Psoas muscle (tissue), 8 donors: Measurements from ENCODE around the gene TUBA4B. TPM values are rescaled to one million over a fixed set of nuclear protein-coding genes. Genes with fewer than 3 reads are reported as not detected.
A peak's percentile ranks its signal among the peaks of the same experiment; 100 is the strongest.

Experiments
- ATAC-seq, 4 donors: fragments of 200-7000 bp; cut with Tn5 transposase; one replicate each; pipeline ENCODE4 v1.9.1; 2020; ENCODE audit warnings: moderate library complexity in 3 of 4, mild to moderate bottlenecking in 2 of 4
- DNase-seq, 2 donors: peaks; one replicate each; pipeline ENCODE4 v3.0.0-alpha.2; 2020
- H3K27ac ChIP-seq: fragments of 200-600 bp; one replicate; pipeline ENCODE4 v1.8.0; 2022
- H3K27me3 ChIP-seq, 3 donors: fragments of 200-600 bp in 1 of 3; one replicate each; pipeline versions ENCODE4 v1.6.1 to v1.8.0; 2013 to 2022; ENCODE audit warnings: low read length in 2 of 3, mild to moderate bottlenecking in 2 of 3, moderate library complexity in 1 of 3; ENCODE audit not compliant: insufficient read depth in 3 of 3
- H3K36me3 ChIP-seq, 2 donors: fragments of 200-600 bp in 1 of 2; one replicate each; pipeline versions ENCODE4 v1.6.1 to v1.8.0; 2013 to 2022; ENCODE audit warnings: low read depth in 1 of 2, mild to moderate bottlenecking in 1 of 2, moderate library complexity in 1 of 2; ENCODE audit not compliant: insufficient read depth in 1 of 2
- H3K4me1 ChIP-seq: fragments of 200-600 bp; one replicate; pipeline ENCODE4 v1.8.0; 2022
- H3K4me3 ChIP-seq: fragments of 200-600 bp; one replicate; pipeline ENCODE4 v1.8.0; 2022; ENCODE audit warnings: mild to moderate bottlenecking
- H3K9me3 ChIP-seq: fragments of 200-600 bp; one replicate; pipeline ENCODE4 v1.8.0; 2022
- WGBS, 3 donors: extraction: QIAGEN DNeasy Blood & Tissue Kit; methylation state at CpG; one replicate each; pipeline versions ENCODE4 v1.1.6 to v1.1.7; 2013; 5-methylcytosine and 5-hydroxymethylcytosine counted together
- intact Hi-C, 2 donors: fragments of 100-400 bp; cut with DNase I; formaldehyde crosslinking; loops; one replicate each; pipeline versions ENCODE4 v1.11.0 to v1.14.2; 2022
- polyA plus RNA-seq, 3 donors: library from polyadenylated mRNA; stranded (reverse); fragments of 200-250 nt; gene quantifications; one replicate each; pipeline ENCODE4 v1.2.3, GENCODE V29; 2013
- total RNA-seq, 4 donors: library from RNA; stranded (reverse); fragmentation: NEBNext Ultra II Directional in 2 of 4; extraction: Animal tissue kit (Norgen Biotek cat#: 25700) in 2 of 4; gene quantifications; one replicate each; pipeline versions ENCODE4 v1.2.1 to v1.2.4, GENCODE V29; 2021 to 2023
- TF ChIP-seq, protein P1 (sequence below): fragments of 200-600 bp; IDR thresholded peaks from one replicate; pipeline ENCODE4 v1.8.0; 2022; ENCODE audit warnings: antibody characterized with exemption
- donor health status: healthy with polysubstance abuse.
- donor health status: DM: no; HTN: no; CAD: no; lungs with moderate emphysema.
- donor health status: Bipolar disorder and iron deficiency.
- donor health status: healthy.
- donor health status: DM: yes; HTN: yes; CAD: no.
- donor health status: DM: no; HTN: no; CAD: no.
- donor health status: DM: no; HTN: no; CAD: no.
- donor health status: DM: yes; HTN: yes; CAD: no.

The TUBA4B gene
- total and polyA plus RNA-seq, 7 donors, result 0.06 TPM; not detected in 6

DNA sequence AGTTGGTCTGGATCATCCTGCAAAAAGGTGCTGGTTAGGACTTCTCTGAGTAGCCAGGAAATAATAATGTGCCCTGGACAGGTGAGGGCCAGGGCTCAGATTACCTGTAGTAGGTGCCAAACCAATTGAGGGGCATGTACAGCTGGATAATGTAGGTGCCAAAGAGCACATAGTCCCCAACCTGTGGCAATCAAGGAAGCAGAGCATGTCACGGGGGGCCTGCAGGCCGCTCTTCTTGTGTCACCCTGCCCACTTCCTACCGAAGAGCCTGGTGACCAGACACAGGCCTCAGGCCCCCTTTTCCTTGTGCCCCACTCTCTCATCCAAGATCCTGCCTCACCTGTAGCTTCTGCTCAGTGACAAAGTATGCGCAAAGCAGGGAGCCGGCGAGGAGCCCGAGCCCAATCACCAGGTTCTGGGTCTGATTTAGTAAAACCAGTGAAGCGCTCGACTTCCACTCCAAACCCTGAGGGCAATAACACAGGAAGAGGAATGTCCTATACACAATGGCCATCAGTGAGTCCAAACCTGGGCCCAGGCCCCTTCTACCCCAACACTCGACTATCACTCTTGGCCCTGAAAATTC is 39.5 kb upstream of the TUBA4B start:
- H3K36me3 ChIP-seq, result peaks cover 3 to 83% of the 10 kb centered on the region in 2 donors
- H3K27me3 ChIP-seq, result no peaks in the 10 kb centered on the region
- peaks cover 15% of the 10 kb centered on the region for H3K4me1 ChIP-seq
- H3K9me3 ChIP-seq, result no peaks in the 10 kb centered on the region
- intact Hi-C loops, result no loop called here
- ATAC-seq (no peak), DNase-seq (no peak)
- H3K4me3 ChIP-seq, result no peak overlapping the region
- TF ChIP-seq, protein P1, sequence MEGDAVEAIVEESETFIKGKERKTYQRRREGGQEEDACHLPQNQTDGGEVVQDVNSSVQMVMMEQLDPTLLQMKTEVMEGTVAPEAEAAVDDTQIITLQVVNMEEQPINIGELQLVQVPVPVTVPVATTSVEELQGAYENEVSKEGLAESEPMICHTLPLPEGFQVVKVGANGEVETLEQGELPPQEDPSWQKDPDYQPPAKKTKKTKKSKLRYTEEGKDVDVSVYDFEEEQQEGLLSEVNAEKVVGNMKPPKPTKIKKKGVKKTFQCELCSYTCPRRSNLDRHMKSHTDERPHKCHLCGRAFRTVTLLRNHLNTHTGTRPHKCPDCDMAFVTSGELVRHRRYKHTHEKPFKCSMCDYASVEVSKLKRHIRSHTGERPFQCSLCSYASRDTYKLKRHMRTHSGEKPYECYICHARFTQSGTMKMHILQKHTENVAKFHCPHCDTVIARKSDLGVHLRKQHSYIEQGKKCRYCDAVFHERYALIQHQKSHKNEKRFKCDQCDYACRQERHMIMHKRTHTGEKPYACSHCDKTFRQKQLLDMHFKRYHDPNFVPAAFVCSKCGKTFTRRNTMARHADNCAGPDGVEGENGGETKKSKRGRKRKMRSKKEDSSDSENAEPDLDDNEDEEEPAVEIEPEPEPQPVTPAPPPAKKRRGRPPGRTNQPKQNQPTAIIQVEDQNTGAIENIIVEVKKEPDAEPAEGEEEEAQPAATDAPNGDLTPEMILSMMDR, result no peak
- 91 to 94% (median 94%) methylated on average over 10 of the region's 10 CpGs for WGBS, 3 donors
- no peak overlapping the region for H3K27ac ChIP-seq

DNA sequence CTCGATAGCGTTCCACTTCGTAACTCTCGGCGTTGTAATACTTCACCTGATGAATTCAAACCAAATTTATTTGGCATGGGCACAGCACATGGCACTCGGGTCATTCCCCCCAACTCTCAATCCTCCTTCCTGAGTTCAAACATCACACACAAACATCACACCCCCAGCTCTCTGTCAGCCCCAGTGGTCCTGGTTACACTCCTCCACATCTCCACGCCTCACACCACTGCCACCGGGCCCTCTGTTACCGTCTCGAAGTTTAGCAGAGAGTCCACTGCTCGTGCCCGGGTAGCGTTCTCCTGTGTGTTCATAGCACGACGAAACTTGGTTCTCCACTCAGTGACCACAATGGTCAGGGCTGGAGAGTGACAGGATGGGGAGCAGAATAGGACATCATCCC is 38.9 kb upstream of the TUBA4B start:
- ATAC-seq, result no peak
- H3K36me3 ChIP-seq, result peaks cover 3 to 77% of the 10 kb centered on the region in 2 donors
- H3K9me3 ChIP-seq, result no peaks in the 10 kb centered on the region
- no peak for DNase-seq
- no peak overlapping the region for H3K27ac ChIP-seq
- peaks cover 15% of the 10 kb centered on the region for H3K4me1 ChIP-seq
- no peaks in the 10 kb centered on the region for H3K27me3 ChIP-seq
- TF ChIP-seq, protein P1, result no peak
- H3K4me3 ChIP-seq, result no peak overlapping the region
- 93 to 96% (median 94%) methylated on average over 15 of the region's 15 CpGs for WGBS, 3 donors
- intact Hi-C loops, result no loop called here

DNA sequence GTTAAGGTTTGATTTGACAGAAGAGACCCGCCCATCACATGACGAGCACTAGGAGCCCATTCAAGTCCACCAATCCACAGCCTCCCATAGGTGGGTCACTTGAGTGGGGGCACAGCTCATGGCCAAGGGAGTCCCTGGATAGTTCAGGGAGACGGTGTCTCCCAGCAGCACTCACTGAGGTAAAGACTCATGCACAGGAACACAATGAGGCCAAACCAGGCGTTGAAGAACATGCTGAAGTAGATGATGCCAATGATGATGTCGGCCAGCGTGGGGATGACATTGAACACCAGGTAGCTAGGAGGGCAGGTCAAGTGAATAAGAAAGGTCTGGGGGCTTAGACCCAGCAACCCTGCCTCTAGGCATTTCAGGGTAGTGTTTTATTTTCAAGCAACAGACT is 38.3 kb upstream of the TUBA4B start:
- TF ChIP-seq, protein P1, result no peak
- WGBS, 3 donors, result 81 to 91% (median 84%) methylated on average over 6 of the region's 6 CpGs
- peaks cover 0 to 75% of the 10 kb centered on the region in 2 donors for H3K36me3 ChIP-seq
- no peak for ATAC-seq
- DNase-seq, result no peak
- intact Hi-C loops, result loop anchor here in 1 of 2 donors (5.0 kb wide), 1 partner anchor 37 kb away; the partner anchor contains the start of genes CNPPD1 and RETREG2
- H3K9me3 ChIP-seq, result no peaks in the 10 kb centered on the region
- no peak overlapping the region for H3K27ac ChIP-seq
- H3K4me1 ChIP-seq, result peaks cover 22% of the 10 kb centered on the region
- no peaks in the 10 kb centered on the region for H3K27me3 ChIP-seq
- no peak overlapping the region for H3K4me3 ChIP-seq

DNA sequence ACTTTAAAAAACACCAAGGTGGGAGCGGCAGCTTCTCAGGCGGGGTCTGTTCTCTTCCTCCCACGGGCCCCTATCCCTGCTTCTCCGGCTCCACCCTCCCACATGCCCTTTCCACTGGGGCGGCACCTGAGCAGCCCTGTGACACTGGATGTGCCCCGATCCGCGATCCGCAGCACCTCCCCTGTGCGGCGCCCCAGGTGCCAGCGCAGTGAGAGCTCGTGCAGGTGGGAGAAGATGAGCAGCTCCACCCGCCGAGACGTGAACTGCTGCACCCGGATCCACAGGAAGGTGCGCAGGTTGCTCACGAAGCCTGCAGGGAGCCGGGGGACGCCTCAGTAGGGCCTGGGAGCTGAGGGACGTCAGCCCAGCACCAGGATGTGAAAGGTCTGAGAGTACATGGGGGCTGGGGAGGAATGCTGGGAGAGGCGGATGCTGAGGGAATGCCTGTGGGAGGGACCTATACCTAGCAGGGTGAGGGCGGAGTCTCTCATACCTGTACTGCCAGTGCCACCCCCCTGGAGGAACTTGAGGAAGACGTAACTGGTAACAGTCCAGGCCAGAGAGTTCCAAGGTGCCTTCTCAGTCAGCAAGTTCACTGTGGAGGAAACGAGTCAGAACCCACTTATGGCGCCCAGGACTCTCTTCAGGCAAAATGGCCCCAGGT is 37.0 kb upstream of the TUBA4B start:
- DNase-seq (no peak), ATAC-seq (no peak)
- intact Hi-C loops, result loop anchor here in 1 of 2 donors (5.0 kb wide), 1 partner anchor 39 kb away; the partner anchor contains the start of genes CNPPD1 and RETREG2
- TF ChIP-seq, protein P1, result no peak
- H3K27me3 ChIP-seq, result no peaks in the 10 kb centered on the region
- peak overlapping the region; percentile 92 for H3K27ac ChIP-seq
- H3K9me3 ChIP-seq, result no peaks in the 10 kb centered on the region
- peaks cover 24% of the 10 kb centered on the region for H3K4me1 ChIP-seq
- 91 to 93% (median 92%) methylated on average over 27 of the region's 27 CpGs for WGBS, 3 donors
- H3K4me3 ChIP-seq, result no peak overlapping the region
- H3K36me3 ChIP-seq, result peaks cover 2 to 75% of the 10 kb centered on the region in 2 donors
